Activated CD4-positive, alpha-beta T cell treated with anti-CD3 and anti-CD28 coated beads for 24 hours (primary cell): ENCODE results near the gene LRP1.

Experiments used
- DNase-seq, 2 donors: peaks; one replicate each; pipeline ENCODE4 v3.0.0-alpha.2; 2020; ENCODE audit warnings: low read depth in 2 of 2

Gene LRP1

GRCh38 chr12:57094208-57095160 lies 33.8 kb upstream of the LRP1 start:
- DNase-seq, result no peak

- no peak for DNase-seq
Measured at GRCh38 chr12:57095440-57095839, 32.8 kb upstream of the LRP1 start.

- no peak for DNase-seq
Measured at GRCh38 chr12:57096099-57096572, 32.1 kb upstream of the LRP1 start.

GRCh38 chr12:57096748-57097553 lies 31.3 kb upstream of the LRP1 start:
- DNase-seq, result no peak

GRCh38 chr12:57097554-57097835 lies 30.8 kb upstream of the LRP1 start:
- DNase-seq, result no peak

DNA sequence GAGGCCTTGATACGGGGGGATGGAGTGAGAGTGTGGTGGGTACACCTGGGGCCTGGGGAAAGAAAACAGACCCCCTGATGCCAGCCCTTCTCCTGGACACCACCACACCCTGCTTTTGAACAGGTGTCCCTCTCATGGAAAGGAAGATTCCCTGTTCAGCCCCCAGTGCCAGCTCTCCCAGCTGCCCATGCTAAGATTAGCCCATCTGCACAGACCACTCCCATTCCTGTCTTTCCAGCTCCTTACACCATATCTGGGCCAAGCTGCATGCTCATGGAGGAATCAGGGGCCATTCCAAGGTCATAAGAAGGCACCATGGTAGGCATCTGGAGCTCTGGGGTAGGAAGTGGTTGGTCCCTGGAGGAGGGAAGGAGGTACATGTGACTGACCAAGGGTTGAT lies 29.7 kb upstream of the LRP1 start:
- no peak for DNase-seq

DNA sequence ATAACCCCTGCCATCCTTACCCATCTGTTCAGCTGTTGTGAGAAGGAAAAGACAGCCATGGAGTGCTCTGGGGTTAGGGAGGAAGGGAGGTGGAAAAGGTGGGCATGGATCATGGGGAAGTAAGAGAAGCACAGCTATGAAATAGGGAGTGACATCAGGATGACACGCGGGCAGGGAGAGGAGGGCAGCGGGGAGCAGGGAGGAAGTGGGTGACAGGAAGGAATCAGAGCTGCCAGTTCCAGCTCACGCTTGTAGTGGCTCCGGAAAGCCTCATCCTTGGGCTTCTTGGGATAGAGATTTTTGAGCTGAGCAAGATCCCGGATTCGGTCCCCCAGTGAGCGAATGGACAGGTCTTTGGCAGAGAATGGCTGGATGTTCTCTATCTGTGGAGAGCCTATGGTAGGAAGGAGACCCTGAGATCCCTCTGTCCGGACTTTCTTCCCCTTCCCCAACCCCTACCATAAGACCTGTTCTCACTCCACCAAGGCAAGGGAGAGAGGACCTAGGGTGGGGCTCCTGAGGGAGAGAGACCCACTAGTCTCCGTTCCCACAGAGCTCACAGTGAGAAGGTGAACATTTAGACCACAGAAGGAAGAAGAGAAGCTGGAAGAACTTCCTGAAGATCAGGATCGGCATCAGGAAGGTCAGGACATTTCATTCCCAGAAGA lies 29.1 kb upstream of the LRP1 start:
- DNase-seq, result no peak

DNA sequence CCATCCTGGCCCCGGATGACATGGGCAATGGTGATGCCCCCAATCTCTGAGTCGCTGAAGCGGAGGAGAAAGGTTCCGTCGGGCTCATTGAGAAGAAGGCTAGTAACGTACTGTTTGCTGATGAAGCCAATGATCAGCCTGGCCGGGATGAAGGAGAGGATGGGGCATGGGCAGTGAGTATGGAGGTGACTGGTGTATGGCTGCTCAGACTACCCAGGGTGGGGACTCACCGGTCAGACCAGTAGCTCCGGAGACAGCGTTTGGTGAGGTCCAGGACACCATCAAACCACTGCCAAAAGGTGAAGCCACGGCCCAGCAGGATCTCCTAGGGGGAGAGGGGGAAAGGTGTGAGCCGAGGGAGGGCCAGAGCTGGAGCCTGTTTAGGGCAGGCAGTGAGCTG lies 28.5 kb upstream of the LRP1 start:
- DNase-seq, result no peak

DNA sequence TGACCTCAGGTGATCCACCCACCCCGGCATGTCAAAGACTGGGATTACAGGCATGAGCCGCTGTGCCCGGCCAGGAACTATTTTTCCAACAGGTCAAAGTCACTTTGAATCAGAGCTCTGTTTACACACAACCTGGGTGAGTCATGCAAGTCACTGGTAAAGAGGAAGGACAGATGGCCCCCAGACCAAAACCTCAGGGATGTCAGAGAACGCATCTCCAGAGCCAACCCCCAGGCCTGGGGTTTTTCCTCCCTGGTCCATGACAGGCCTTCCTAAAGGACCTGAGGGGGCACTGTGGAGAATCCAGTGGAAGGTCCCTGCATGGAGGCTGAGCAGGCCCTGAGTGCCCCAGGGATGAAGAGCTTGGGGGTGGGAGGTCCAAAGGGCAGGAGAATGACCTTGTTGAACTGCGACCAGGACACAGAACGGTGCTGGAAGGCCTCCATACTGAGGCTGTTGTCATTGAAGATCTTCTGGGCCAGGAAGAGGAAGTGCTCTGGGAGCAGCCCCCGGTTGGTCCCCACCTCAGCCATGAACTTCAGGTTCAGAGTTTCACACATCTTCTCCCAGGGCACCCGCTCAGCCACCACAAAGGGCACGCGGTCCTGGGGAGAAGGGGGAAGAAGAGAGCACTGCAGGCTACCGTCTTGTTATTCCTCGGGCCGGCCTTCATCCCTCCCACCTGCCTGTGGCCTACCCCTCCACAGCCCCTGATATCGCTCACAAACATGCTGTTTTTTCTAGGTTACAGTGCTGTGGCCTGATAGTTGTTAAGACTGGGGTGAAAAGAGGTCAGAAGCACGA lies 26.2 kb upstream of the LRP1 start:
- DNase-seq, result no peak

DNA sequence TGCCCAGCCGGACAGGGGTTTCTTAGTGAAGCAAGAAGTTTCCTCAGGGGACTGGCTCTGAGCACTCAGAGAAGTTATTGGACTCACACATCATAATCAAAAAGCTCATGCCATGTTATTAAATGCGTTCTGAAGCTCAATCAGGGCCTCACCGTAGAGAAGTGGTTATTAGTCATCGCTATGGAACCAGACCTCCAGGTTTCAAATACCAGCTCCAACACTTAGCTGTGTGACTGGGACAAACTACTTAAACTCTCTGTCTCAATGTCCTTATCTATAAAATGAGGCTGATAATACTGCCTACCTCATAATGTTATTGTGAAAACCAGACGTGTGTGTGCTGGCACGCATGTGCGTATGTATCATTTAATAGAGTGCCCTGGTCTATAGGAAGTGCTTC lies 24.4 kb upstream of the LRP1 start:
- no peak for DNase-seq

DNA sequence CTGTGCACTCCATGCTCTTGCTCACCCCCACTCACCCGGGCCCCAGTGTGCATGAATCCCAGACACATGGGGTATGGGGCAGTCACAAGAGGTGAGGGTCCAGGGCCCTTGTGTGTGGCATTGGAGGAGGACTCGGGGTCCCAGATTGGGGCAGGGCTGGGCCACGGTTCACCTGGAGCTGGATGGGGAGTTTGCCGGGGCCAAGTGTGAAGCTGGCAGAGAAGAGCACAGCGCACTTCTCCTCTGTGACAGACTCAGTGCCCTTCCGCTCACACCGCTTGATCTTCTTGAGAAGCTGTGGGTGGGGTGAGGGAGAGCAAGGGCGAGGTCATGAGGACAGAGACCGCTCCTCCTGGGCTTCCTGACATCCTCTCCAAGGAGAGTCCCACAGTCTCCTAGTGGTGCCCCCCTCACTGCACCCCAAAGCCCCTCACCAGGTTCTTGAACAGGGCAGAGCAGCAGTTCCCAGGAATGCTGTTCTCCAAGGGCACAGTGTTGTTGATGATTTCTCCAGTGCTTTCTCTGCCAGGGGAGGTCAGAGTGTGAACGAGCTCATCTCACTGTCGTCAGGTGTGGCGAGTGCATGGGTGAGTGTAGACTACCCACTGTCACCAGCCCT lies 23.9 kb upstream of the LRP1 start:
- DNase-seq, result no peak

DNA sequence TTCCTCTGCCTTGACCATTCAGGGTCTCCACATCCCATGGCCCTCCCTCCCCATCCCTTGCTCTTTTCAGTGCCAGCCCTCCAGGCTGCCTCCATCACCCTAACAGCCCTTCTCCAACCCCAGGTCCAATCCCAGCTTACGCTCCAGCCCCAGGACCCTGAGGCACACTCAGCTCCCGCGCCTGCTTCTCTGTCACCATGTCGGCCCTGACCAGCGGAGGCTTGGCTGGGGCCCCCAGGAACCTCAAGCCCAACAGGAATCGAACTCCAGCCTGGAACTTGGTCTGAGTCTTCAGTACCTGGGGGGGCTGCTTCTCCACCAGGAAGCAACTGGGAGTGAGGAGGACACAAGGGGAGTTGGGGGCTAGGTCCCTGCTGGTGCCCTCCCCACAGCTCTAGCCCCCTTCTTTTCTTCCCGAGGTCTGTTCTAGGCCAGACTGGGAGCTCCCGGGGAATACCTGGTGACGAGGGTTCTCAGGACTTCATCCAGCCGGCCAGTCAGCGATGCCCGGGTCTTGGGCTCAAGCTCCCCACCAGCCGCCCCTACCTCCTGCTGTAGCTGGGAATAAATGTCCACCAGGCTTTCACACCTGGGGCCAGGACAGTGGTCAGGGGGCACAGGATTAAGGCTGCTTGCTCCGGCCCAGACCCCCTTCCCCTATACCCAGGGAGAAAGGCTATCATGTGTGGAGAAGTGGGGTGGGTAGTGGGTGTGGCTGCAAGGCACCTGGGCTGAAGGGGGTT lies 23.1 kb upstream of the LRP1 start:
- no peak for DNase-seq

GRCh38 chr12:57106021-57106708 lies 22.1 kb upstream of the LRP1 start:
- no peak for DNase-seq

DNA sequence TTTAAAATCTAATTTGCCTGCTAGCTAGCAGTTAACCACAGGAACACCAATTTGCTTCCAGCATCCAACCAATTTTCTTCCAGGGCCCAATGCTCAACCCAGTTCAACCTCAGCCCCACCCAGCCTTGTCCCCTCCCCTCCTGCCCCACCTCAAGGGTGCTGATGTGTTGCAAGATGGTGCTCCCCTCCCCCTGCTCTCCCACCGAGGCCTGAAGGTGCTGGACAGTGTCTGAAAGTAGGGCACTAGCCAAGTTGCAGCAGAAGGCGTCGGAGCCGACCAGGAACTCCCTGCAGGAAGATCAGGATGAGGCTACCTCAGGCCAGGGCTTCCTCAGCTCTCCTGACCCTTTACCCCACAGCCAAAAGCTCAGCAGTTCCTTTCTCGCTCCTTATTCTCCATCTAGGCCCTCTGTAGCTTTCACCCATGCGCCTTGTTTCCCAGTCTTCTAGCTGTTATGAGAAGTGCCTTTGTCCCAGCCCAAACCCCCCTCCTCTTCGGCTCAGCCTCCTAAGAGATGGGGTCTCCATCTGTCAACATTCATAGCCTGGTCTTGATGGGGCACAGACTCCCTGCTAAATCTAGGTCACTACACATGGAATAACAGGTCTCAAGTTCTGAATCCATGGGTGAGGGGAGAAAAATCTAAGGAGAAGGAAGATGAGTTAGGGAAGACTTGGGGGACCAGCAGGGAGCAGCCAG lies 20.7 kb upstream of the LRP1 start:
- no peak for DNase-seq

GRCh38 chr12:57109207-57110103 lies 18.8 kb upstream of the LRP1 start:
- no peak for DNase-seq

GRCh38 chr12:57110104-57111030 lies 17.9 kb upstream of the LRP1 start:
- peak; percentile 60 to 69 for DNase-seq
